ENCODE measurements around the gene LMOD1.
"Not testable (repeated sequence)": the region's sequence is repeated elsewhere in the genome, so short reads cannot be mapped to it uniquely, and the experiment has no call there.

LMOD1 gene

GRCh38 chr1:201859424-201859823, 86.9 kb downstream of the LMOD1 start:
- DNase-seq (ENCODE audit: low read depth), result no peak

GRCh38 chr1:201856722-201857121, 89.6 kb downstream of the LMOD1 start:
- not testable (repeated sequence) for DNase-seq (ENCODE audit: low read depth)

- DNase-seq (ENCODE audit: low read depth), result no peak
Observed at GRCh38 chr1:201851949-201852348, 94.4 kb downstream of the LMOD1 start.

- DNase-seq (ENCODE audit: low read depth), result no peak
Observed at GRCh38 chr1:201850053-201850397, 96.3 kb downstream of the LMOD1 start.

- DNase-seq (ENCODE audit: low read depth), result no peak
Observed at GRCh38 chr1:201849372-201850052, 96.8 kb downstream of the LMOD1 start.

GRCh38 chr1:201848230-201848629, 98.1 kb downstream of the LMOD1 start:
- DNase-seq (ENCODE audit: low read depth), result no peak

GRCh38 chr1:201847150-201847549, 99.2 kb downstream of the LMOD1 start:
- no peak for DNase-seq (ENCODE audit: low read depth)
